Natural killer cell treated with Interleukin-12 subunit alpha and Interleukin-12 subunit beta and Interleukin-15 and Interleukin-18, amount 100 ng/mL, for 72 hours (primary cell): Measurements from ENCODE around the gene ADAR. TPM values are rescaled to one million over a fixed set of nuclear protein-coding genes. Genes with fewer than 3 reads are reported as not detected.

ENCODE experiments used
- ATAC-seq, 2 donors: fragments of 150-1000 bp; cut with Tn5 transposase in 1 of 2; sonication (Bioruptor Pico), chemical (Tn5 transposase) in 1 of 2; 2 replicates each; pipeline ENCODE4 v1.10.0; 2021
- DNase-seq: peaks from one replicate; pipeline ENCODE4 v3.0.0; 2022; ENCODE audit warnings: low spot score
- H3K27ac Mint-ChIP-seq, 2 donors: 1 replicate in 1 of 2; 2 replicates in 1 of 2; pipeline ENCODE4 v1.8.0; 2022; ENCODE audit warnings: mixed read lengths in 2 of 2, mild to moderate bottlenecking in 1 of 2, moderate library complexity in 1 of 2
- H3K27me3 Mint-ChIP-seq, 2 donors: 1 replicate in 1 of 2; 2 replicates in 1 of 2; pipeline ENCODE4 v1.8.0; 2022; ENCODE audit warnings: mixed read lengths in 2 of 2
- H3K36me3 Mint-ChIP-seq: one replicate; pipeline ENCODE4 v1.8.0; 2022; ENCODE audit warnings: mixed read lengths
- H3K4me1 Mint-ChIP-seq, 2 donors: 1 replicate in 1 of 2; 2 replicates in 1 of 2; pipeline ENCODE4 v1.8.0; 2022; ENCODE audit warnings: low read depth in 2 of 2, mixed read lengths in 2 of 2, mild to moderate bottlenecking in 1 of 2
- H3K4me3 Mint-ChIP-seq: one replicate; pipeline ENCODE4 v1.8.0; 2022; ENCODE audit warnings: mixed read lengths
- H3K9me3 Mint-ChIP-seq: 2 replicates; pipeline ENCODE4 v1.8.0; 2022; ENCODE audit warnings: mixed read lengths
- total RNA-seq, 2 donors: library from RNA; stranded (reverse); gene quantifications; one replicate each; pipeline ENCODE4 v1.2.3, GENCODE V29; 2022

Gene ADAR
- total RNA-seq, 2 donors from 2014 or later: 232 to 257 TPM

GRCh38 chr1:154608397-154609270, 648 bp upstream of the ADAR start:
- DNase-seq (peak; percentile 63), ATAC-seq (peak; percentile 26 to 56)
- H3K9me3 Mint-ChIP-seq: no peaks in the 10 kb centered on the region
- H3K36me3 Mint-ChIP-seq: peaks cover 15% of the 10 kb centered on the region
- peak overlapping the region; percentile 92 for H3K27ac Mint-ChIP-seq
- H3K27me3 Mint-ChIP-seq: no peaks in the 10 kb centered on the region
- peak overlapping the region; percentile 98 for H3K4me3 Mint-ChIP-seq
- peaks cover 56% of the 10 kb centered on the region in 2 donors for H3K4me1 Mint-ChIP-seq

GRCh38 chr1:154607106-154607608, 829 bp downstream of the ADAR start:
- peaks cover 15% of the 10 kb centered on the region for H3K36me3 Mint-ChIP-seq
- no peaks in the 10 kb centered on the region for H3K27me3 Mint-ChIP-seq
- no peak for ATAC-seq
- peaks cover 61 to 65% of the 10 kb centered on the region in 2 donors for H3K4me1 Mint-ChIP-seq
- DNase-seq: no peak
- H3K9me3 Mint-ChIP-seq: no peaks in the 10 kb centered on the region
- peak overlapping the region; percentile 92 for H3K27ac Mint-ChIP-seq
- H3K4me3 Mint-ChIP-seq: peak overlapping the region; percentile 98

GRCh38 chr1:154605534-154605933, 2.5 kb downstream of the ADAR start:
- Mint-ChIP-seq H3K27me3 (no peaks in the 10 kb centered on the region), H3K36me3 (peaks cover 15% of the 10 kb centered on the region), H3K4me1 (peaks cover 63 to 65% of the 10 kb centered on the region in 2 donors), H3K27ac (peak overlapping the region; percentile 92), H3K9me3 (no peaks in the 10 kb centered on the region), H3K4me3 (peak overlapping the region; percentile 98)
- DNase-seq (no peak), ATAC-seq (no peak)

GRCh38 chr1:154603317-154603716, 4.7 kb downstream of the ADAR start:
- no peaks in the 10 kb centered on the region for H3K9me3 Mint-ChIP-seq
- no peak overlapping the region for H3K4me3 Mint-ChIP-seq
- no peak for ATAC-seq
- peaks cover 65 to 69% of the 10 kb centered on the region in 2 donors for H3K4me1 Mint-ChIP-seq
- no peak for DNase-seq
- no peaks in the 10 kb centered on the region for H3K27me3 Mint-ChIP-seq
- peak overlapping the region; percentile 92 for H3K27ac Mint-ChIP-seq
- peaks cover 18% of the 10 kb centered on the region for H3K36me3 Mint-ChIP-seq

- ATAC-seq: no peak
- Mint-ChIP-seq H3K27me3 (no peaks in the 10 kb centered on the region), H3K9me3 (no peaks in the 10 kb centered on the region), H3K4me3 (no peak overlapping the region), H3K36me3 (peaks cover 18% of the 10 kb centered on the region), H3K4me1 (peaks cover 43 to 53% of the 10 kb centered on the region in 2 donors), H3K27ac (peak overlapping the region in 1 of 2 donors; percentile 63)
- no peak for DNase-seq
Measured at GRCh38 chr1:154599658-154600057, 8.3 kb downstream of the ADAR start.

GRCh38 chr1:154598871-154599635, 8.9 kb downstream of the ADAR start:
- Mint-ChIP-seq H3K36me3 (peaks cover 24% of the 10 kb centered on the region), H3K9me3 (no peaks in the 10 kb centered on the region), H3K27ac (peak overlapping the region; percentile 49 to 63), H3K4me3 (no peak overlapping the region), H3K4me1 (peaks cover 42 to 51% of the 10 kb centered on the region in 2 donors), H3K27me3 (no peaks in the 10 kb centered on the region)
- DNase-seq (no peak), ATAC-seq (no peak)

GRCh38 chr1:154595621-154596020, 12.4 kb downstream of the ADAR start:
- H3K27me3 Mint-ChIP-seq: no peaks in the 10 kb centered on the region
- peaks cover 35 to 40% of the 10 kb centered on the region in 2 donors for H3K4me1 Mint-ChIP-seq
- H3K9me3 Mint-ChIP-seq: no peaks in the 10 kb centered on the region
- DNase-seq (no peak), ATAC-seq (no peak)
- no peak overlapping the region for H3K4me3 Mint-ChIP-seq
- peaks cover 38% of the 10 kb centered on the region for H3K36me3 Mint-ChIP-seq
- no peak overlapping the region for H3K27ac Mint-ChIP-seq

GRCh38 chr1:154594811-154595210, 13.2 kb downstream of the ADAR start:
- peaks cover 38% of the 10 kb centered on the region for H3K36me3 Mint-ChIP-seq
- ATAC-seq (no peak), DNase-seq (no peak)
- H3K27ac Mint-ChIP-seq: peak overlapping the region in 1 of 2 donors; percentile 4
- H3K9me3 Mint-ChIP-seq: no peaks in the 10 kb centered on the region
- H3K4me3 Mint-ChIP-seq: no peak overlapping the region
- H3K27me3 Mint-ChIP-seq: no peaks in the 10 kb centered on the region
- peaks cover 31 to 32% of the 10 kb centered on the region in 2 donors for H3K4me1 Mint-ChIP-seq

- DNase-seq (no peak), ATAC-seq (no peak)
- no peaks in the 10 kb centered on the region for H3K9me3 Mint-ChIP-seq
- peaks cover 44% of the 10 kb centered on the region for H3K36me3 Mint-ChIP-seq
- H3K27me3 Mint-ChIP-seq: no peaks in the 10 kb centered on the region
- H3K4me3 Mint-ChIP-seq: no peak overlapping the region
- H3K4me1 Mint-ChIP-seq: peaks cover 20 to 21% of the 10 kb centered on the region in 2 donors
- H3K27ac Mint-ChIP-seq: no peak overlapping the region
Measured at GRCh38 chr1:154593390-154593789, 14.6 kb downstream of the ADAR start.

- ATAC-seq: no peak
- Mint-ChIP-seq H3K36me3 (peaks cover 48% of the 10 kb centered on the region), H3K9me3 (no peaks in the 10 kb centered on the region), H3K4me1 (peaks cover 12 to 14% of the 10 kb centered on the region in 2 donors), H3K4me3 (no peak overlapping the region), H3K27ac (no peak overlapping the region), H3K27me3 (no peaks in the 10 kb centered on the region)
- DNase-seq: no peak
Measured at GRCh38 chr1:154591206-154591605, 16.8 kb downstream of the ADAR start.

- H3K27ac Mint-ChIP-seq: no peak overlapping the region
- peaks cover 53% of the 10 kb centered on the region for H3K36me3 Mint-ChIP-seq
- DNase-seq (no peak), ATAC-seq (no peak)
- H3K9me3 Mint-ChIP-seq: no peaks in the 10 kb centered on the region
- no peaks in the 10 kb centered on the region for H3K27me3 Mint-ChIP-seq
- H3K4me1 Mint-ChIP-seq: peaks cover 12 to 14% of the 10 kb centered on the region in 2 donors
- no peak overlapping the region for H3K4me3 Mint-ChIP-seq
Measured at GRCh38 chr1:154590756-154591155, 17.2 kb downstream of the ADAR start.

GRCh38 chr1:154589780-154590179, 18.2 kb downstream of the ADAR start:
- DNase-seq: no peak
- Mint-ChIP-seq H3K4me3 (no peak overlapping the region), H3K9me3 (no peaks in the 10 kb centered on the region), H3K36me3 (peaks cover 60% of the 10 kb centered on the region), H3K27me3 (no peaks in the 10 kb centered on the region), H3K27ac (no peak overlapping the region), H3K4me1 (peaks cover 12 to 18% of the 10 kb centered on the region in 2 donors)
- ATAC-seq: no peak

GRCh38 chr1:154586641-154587040, 21.3 kb downstream of the ADAR start:
- ATAC-seq (no peak), DNase-seq (no peak)
- H3K27ac Mint-ChIP-seq: no peak overlapping the region
- H3K4me1 Mint-ChIP-seq: peaks cover 0 to 10% of the 10 kb centered on the region in 2 donors
- no peaks in the 10 kb centered on the region for H3K27me3 Mint-ChIP-seq
- H3K4me3 Mint-ChIP-seq: no peak overlapping the region
- peaks cover 53% of the 10 kb centered on the region for H3K36me3 Mint-ChIP-seq
- H3K9me3 Mint-ChIP-seq: no peaks in the 10 kb centered on the region

- Mint-ChIP-seq H3K36me3 (peaks cover 53% of the 10 kb centered on the region), H3K4me3 (no peak overlapping the region), H3K9me3 (no peaks in the 10 kb centered on the region), H3K27me3 (no peaks in the 10 kb centered on the region), H3K4me1 (peaks cover 0 to 9% of the 10 kb centered on the region in 2 donors), H3K27ac (no peak overlapping the region)
- ATAC-seq (no peak), DNase-seq (no peak)
Measured at GRCh38 chr1:154586231-154586630, 21.8 kb downstream of the ADAR start.
